CD4-positive, CD25-positive, alpha-beta regulatory T cell (primary cell): ENCODE data around the gene GUK1. TPM values are rescaled to one million over a fixed set of nuclear protein-coding genes. Genes with fewer than 3 reads are reported as not detected.

Experiments used
- ATAC-seq, 2 donors: fragments of 150-1000 bp; cut with Tn5 transposase; one replicate each; pipeline ENCODE4 v1.10.0; 2021; ENCODE audit warnings: low read depth in 2 of 2, moderate number of reproducible peaks in 2 of 2, moderate library complexity in 1 of 2
- DNase-seq, 3 donors: peaks; one replicate each; pipeline versions ENCODE4 v3.0.0 to v3.0.0-alpha.2; 2012 to 2022; ENCODE audit warnings: mixed read lengths in 1 of 3
- H3K27ac ChIP-seq: one replicate; pipeline ENCODE4 v1.7.0; 2013; ENCODE audit warnings: mild to moderate bottlenecking, low read length; ENCODE audit not compliant: insufficient read depth, poor library complexity, severe bottlenecking
- H3K27me3 ChIP-seq: one replicate; pipeline ENCODE4 v1.7.0; 2013; ENCODE audit warnings: low read length; ENCODE audit not compliant: control insufficient read depth, insufficient read depth
- H3K36me3 ChIP-seq: one replicate; pipeline ENCODE4 v1.7.0; 2013; ENCODE audit warnings: mild to moderate bottlenecking, low read length, moderate library complexity; ENCODE audit not compliant: control insufficient read depth, insufficient read depth
- H3K4me1 ChIP-seq: 2 replicates; pipeline ENCODE4 v1.7.0; 2013; ENCODE audit warnings: mild to moderate bottlenecking, low read length; ENCODE audit not compliant: insufficient read depth, control insufficient read depth, poor library complexity, severe bottlenecking
- H3K4me3 ChIP-seq: one replicate; pipeline ENCODE4 v1.7.0; 2013; ENCODE audit warnings: low read depth, mild to moderate bottlenecking, low read length, moderate library complexity
- H3K9me3 ChIP-seq, 2 experiments: 1 replicate in 1 of 2; 2 replicates in 1 of 2; pipeline ENCODE4 v1.7.0; 2013; ENCODE audit warnings: low read length in 2 of 2, mild to moderate bottlenecking in 1 of 2, moderate library complexity in 1 of 2; ENCODE audit not compliant: control insufficient read depth in 2 of 2
- H3K27ac Mint-ChIP-seq, 3 donors: one replicate each; pipeline ENCODE4 v1.8.0; 2020 to 2022; ENCODE audit warnings: mild to moderate bottlenecking in 3 of 3, mixed read lengths in 3 of 3, moderate library complexity in 2 of 3
- H3K27me3 Mint-ChIP-seq: one replicate; pipeline ENCODE4 v1.8.0; 2022; ENCODE audit warnings: mild to moderate bottlenecking, mixed read lengths
- H3K36me3 Mint-ChIP-seq: one replicate; pipeline ENCODE4 v1.8.0; 2020; ENCODE audit warnings: mixed read lengths
- H3K4me1 Mint-ChIP-seq, 4 donors: one replicate each; pipeline ENCODE4 v1.8.0; 2020 to 2022; ENCODE audit warnings: mixed read lengths in 4 of 4, mild to moderate bottlenecking in 1 of 4
- H3K4me3 Mint-ChIP-seq, 4 donors: one replicate each; pipeline ENCODE4 v1.8.0; 2020 to 2022; ENCODE audit warnings: mild to moderate bottlenecking in 4 of 4, mixed read lengths in 4 of 4, moderate library complexity in 3 of 4
- H3K9me3 Mint-ChIP-seq, 7 donors: one replicate each; pipeline ENCODE4 v1.8.0; 2020 to 2022; ENCODE audit warnings: mixed read lengths in 7 of 7, mild to moderate bottlenecking in 3 of 7, moderate library complexity in 2 of 7
- polyA plus RNA-seq, 4 donors: library from polyadenylated mRNA; unstranded; fragments of 300-500 nt; fragmentation: Illumina TruSeq; gene quantifications; one replicate each; pipeline ENCODE4 v1.2.3, GENCODE V29; 2021
- total RNA-seq: library from RNA; stranded (reverse); gene quantifications from one replicate; pipeline ENCODE4 v1.2.3, GENCODE V29; 2022

Gene GUK1
- total and polyA plus RNA-seq, 5 donors from 2014 or later = 270 to 413 (median 350) TPM

DNA sequence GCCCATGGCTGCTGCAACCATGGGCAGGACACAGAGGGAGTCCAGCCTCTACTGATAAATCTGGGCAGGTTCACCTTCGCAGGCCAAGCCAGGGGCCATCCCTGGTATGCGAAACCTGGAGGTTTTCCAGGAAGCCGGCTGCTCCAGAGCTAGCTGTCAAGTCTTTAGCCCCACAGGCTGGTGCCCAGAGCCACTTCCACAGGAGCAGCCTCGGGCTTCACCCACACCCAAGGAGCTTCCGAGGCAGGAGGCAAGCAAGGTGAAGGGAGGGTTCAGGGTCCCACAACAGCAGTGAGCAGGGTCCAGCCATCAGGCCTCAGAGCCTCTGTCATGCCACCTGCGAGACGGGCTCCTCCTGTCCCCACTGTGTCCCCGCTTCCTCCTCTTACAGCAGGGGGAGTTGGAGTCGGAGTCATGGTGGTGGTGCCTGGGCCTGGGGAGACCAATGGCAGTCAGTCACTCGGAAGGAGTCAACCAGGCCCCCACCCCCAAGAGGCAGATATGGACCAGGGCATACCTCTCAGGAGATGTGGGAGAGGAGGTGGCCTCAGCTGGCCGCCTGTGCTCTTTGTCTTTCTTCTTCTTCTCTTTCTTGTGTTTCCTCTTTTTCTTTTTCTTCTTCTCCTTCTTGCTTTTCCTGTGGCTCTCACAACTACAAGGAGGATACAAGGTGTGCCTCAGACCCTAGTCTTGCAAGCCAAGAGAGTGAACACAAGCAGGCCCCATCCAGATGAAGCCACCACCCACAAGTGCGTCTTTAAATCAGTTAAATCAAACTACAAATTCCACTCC is 39.1 kb upstream of the GUK1 start:
- H3K4me3 ChIP-seq = peak overlapping the region; percentile 26
- Mint-ChIP-seq H3K9me3 (no peaks in the 10 kb centered on the region), H3K36me3 (peaks cover 23% of the 10 kb centered on the region), H3K4me1 (peaks cover 0 to 49% (median 7%) of the 10 kb centered on the region in 4 donors), H3K4me3 (peak overlapping the region; percentile 80 to 96 (median 90)), H3K27me3 (no peaks in the 10 kb centered on the region), H3K27ac (peak overlapping the region; percentile 68 to 90 (median 89))
- no peak for ATAC-seq
- H3K9me3 ChIP-seq = no peaks in the 10 kb centered on the region
- no peak for DNase-seq
- peak overlapping the region; percentile 93 for H3K27ac ChIP-seq
- H3K36me3 ChIP-seq = peaks cover 34% of the 10 kb centered on the region
- peaks cover 28% of the 10 kb centered on the region for H3K4me1 ChIP-seq
- no peaks in the 10 kb centered on the region for H3K27me3 ChIP-seq

DNA sequence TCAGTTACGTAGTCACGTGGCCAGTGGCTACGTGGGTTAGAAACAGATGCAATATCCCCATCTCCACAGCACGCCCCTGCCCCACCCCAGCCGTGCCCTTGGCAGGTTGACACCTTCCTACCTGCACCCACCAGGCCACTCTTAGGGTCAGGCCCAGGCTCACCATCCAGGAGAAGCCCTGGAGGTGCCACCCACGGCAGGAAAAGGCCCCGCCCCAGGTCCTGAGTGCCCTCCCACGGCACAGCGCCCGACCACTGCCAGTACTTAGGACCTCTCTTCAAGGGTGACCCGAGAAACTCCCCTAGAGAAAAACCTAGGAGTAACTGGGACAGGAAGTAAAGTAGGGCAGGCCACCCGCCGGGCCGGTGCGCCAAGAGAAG is 38.5 kb upstream of the GUK1 start:
- Mint-ChIP-seq H3K4me1 (peaks cover 0 to 46% (median 7%) of the 10 kb centered on the region in 4 donors), H3K27me3 (no peaks in the 10 kb centered on the region), H3K36me3 (peaks cover 25% of the 10 kb centered on the region), H3K9me3 (no peaks in the 10 kb centered on the region), H3K4me3 (peak overlapping the region; percentile 80 to 96 (median 90)), H3K27ac (peak overlapping the region; percentile 68 to 90 (median 89))
- DNase-seq = no peak
- H3K27ac ChIP-seq = peak overlapping the region; percentile 93
- H3K9me3 ChIP-seq = no peaks in the 10 kb centered on the region
- peaks cover 40% of the 10 kb centered on the region for H3K36me3 ChIP-seq
- peak overlapping the region; percentile 26 for H3K4me3 ChIP-seq
- no peak for ATAC-seq
- no peaks in the 10 kb centered on the region for H3K27me3 ChIP-seq
- peaks cover 24% of the 10 kb centered on the region for H3K4me1 ChIP-seq

DNA sequence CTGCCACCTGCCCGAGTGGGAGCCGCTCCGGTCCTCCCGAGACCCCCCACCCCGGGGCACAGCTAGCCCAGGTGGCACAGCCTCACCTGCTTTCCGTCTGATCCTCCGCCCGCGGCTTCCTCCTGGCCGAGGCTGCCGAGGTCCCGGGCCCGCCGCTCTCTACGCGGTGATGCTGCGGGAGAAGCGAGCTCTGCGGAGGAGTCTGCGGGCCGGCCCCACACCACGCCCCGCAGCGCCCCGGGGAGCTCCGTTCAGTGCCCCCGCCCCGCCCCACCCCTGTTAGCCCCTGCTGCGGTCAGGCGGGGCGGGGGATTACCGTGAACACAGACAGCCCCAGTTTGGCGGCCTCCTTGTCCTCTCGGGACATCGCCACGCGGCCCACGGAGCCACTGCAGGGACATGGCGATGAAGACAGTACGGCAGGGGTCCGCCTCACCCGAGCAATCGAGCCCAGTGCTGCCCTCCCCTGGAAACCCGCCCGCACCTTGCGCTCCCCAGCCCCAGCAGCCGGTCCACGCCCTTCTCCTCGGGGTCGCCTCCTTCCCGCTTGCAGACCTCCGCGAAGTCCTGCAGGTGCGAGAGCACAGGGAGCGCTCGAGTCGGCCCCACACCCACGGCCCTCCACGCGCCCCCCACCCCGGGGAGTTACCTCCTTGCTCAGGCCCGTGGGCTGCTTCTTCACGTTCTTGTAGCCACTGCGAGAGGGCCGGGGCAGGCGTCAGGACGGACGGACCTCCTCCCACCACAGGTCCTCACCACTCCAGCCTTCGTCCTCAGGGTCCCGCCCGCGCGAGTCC is 37.9 kb upstream of the GUK1 start:
- H3K9me3 Mint-ChIP-seq = peaks cover 0 to 1% (median 0%) of the 10 kb centered on the region in 7 donors
- peaks cover 0 to 50% (median 7%) of the 10 kb centered on the region in 4 donors for H3K4me1 Mint-ChIP-seq
- H3K4me3 Mint-ChIP-seq = peak overlapping the region; percentile 80 to 96 (median 90)
- ATAC-seq (peak; percentile 42 to 51), DNase-seq (peak; percentile 64 to 67 (median 65))
- no peaks in the 10 kb centered on the region for H3K27me3 ChIP-seq
- no peak overlapping the region for H3K4me3 ChIP-seq
- H3K27me3 Mint-ChIP-seq = no peaks in the 10 kb centered on the region
- peak overlapping the region in 2 of 3 donors; percentile 75 to 89 for H3K27ac Mint-ChIP-seq
- H3K4me1 ChIP-seq = peaks cover 21% of the 10 kb centered on the region
- peak overlapping the region; percentile 93 for H3K27ac ChIP-seq
- peaks cover 28% of the 10 kb centered on the region for H3K36me3 Mint-ChIP-seq
- H3K9me3 ChIP-seq = no peaks in the 10 kb centered on the region
- peaks cover 39% of the 10 kb centered on the region for H3K36me3 ChIP-seq

DNA sequence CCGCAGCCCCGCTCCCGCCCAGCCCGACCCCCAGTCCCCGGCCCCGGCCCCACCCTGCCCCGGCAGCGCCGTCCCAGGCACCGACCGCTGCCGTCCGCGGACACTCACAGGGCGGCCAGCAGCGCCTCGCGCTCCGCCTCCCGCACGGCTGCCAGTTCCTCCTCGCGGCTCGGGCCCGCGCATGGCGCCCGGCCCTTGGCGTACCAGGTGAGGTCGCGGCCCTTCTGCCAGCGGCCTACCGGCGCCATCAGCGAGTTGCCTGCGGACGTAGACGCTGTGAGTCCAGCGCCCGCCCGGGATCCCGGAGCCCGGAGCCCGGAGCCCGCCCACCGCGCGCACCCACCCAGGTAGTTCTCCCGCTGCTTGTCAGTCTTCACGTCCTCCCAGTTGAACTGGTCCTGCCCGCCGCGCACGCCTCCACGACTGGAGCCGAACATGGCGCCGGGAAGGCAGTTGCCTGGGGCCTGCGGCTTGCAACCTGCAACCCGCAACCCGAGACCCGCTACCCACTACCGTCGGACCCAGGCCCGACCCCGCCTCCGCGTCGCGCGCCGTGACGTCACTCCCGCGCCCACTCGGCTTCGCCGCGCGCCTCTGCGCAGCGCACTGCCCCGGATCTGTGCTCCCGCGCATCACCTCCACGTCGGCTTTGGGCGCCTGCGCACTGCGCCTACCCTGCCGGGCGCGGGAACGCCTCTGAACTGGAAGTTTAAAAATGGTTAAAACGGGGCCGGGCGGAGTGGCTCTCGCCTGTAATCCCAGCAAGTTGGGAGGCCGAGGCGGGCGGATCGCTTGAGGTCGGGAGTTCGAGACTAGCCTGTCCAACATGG is 37.1 kb upstream of the GUK1 start, which contains the start of gene C1orf35:
Gene C1orf35 (minus strand): TSS at position 535 of the 830 bp plus-strand sequence. CDS start 98 bp downstream, at position 437.
- H3K27ac Mint-ChIP-seq = peak within 1 kb of the TSS; percentile 82 to 97 (median 95)
- peaks cover 0 to 51% (median 7%) of the 10 kb centered on the region in 4 donors for H3K4me1 Mint-ChIP-seq
- Histone ChIP-seq H3K9me3 (no peaks in the 10 kb centered on the region), H3K36me3 (peaks cover 33% of the 10 kb centered on the region), H3K27me3 (no peaks in the 10 kb centered on the region), H3K4me1 (peaks cover 22% of the 10 kb centered on the region), H3K27ac (peak within 1 kb of the TSS; percentile 93), H3K4me3 (peak within 1 kb of the TSS; percentile 42)
- peak within 1 kb of the TSS; percentile 93 to 97 (median 96) for H3K4me3 Mint-ChIP-seq
- ATAC-seq = peak; percentile 80 to 85
- no peaks in the 10 kb centered on the region for H3K27me3 Mint-ChIP-seq
- peaks cover 21% of the 10 kb centered on the region for H3K36me3 Mint-ChIP-seq
- H3K9me3 Mint-ChIP-seq = peaks cover 0 to 1% (median 0%) of the 10 kb centered on the region in 7 donors
- DNase-seq = peak; percentile 91 to 94 (median 94)

DNA sequence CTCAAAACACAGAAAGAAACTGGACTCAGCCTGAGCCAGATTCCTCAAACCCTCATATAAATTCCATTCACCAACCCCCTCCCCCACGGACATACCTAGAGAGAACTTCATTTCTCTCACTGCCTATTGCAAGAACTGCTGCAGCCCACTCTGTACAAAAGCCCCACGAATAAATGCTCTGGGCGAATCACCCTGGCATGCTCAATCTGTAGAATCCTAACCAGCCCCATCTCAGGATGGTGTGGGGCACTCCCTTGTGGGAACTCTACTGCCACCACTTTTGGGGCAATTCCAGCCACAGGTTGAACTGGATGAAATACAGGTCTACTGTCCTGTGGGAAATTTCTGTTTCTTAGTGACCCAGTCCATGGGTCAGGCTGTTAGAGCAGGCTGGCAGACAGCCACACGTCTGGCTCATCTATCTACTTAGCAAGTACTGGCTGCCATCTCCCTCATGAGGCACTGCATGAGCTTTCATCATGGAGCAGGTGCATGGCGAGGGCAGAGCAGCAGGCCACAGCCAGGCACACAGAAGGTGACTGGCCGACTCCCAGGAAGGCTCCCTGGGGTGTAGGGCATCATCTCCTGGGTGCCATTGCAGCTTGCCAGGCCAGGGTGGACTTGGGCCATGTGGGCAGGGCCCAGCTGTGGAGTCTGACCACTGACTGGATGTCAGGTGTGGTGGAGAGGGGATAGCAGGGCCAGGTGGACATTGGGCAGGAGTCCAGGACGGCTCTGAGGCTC is 35.4 kb upstream of the GUK1 start:
- ATAC-seq = no peak
- peaks cover 35% of the 10 kb centered on the region for H3K4me1 ChIP-seq
- H3K27ac Mint-ChIP-seq = peak overlapping the region in 2 of 3 donors; percentile 41 to 67

DNA sequence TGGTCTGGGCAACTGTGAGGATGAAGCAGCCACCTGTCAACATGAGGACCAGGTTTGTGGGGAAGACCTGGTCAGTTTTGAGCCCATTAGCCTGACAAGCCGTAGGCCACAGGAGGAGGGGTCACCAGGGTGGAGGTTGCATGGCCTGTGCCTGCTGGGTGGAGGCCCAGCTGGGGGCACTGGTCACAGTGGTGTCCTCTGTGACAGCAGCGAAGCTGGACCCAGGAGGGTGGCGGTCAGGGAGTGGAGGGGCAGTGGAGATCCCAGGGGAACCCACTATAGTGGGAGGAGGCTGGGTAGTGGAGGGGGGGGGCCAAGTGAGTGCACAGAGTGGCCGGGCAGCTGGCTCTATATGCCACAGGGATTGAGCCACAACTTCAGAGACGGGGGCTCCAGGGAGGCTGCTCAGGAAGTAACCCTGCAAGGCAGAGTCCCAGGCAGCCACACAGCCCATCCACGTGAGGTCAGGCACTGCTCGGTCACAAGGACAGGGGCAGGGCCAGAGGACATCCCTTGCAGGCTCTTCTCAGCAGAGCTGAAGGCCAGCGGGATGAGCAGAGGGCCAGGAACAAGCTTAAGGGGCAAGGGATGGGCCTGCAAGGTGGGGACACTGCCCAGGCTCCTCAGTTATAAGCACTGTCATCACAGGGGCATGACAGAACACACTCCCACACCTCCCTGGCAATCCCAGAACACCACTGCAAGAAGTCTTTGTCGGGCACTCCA is 34.6 kb upstream of the GUK1 start:
- Histone ChIP-seq H3K9me3 (no peaks in the 10 kb centered on the region), H3K4me1 (peaks cover 41% of the 10 kb centered on the region), H3K27ac (no peak overlapping the region), H3K36me3 (peaks cover 14% of the 10 kb centered on the region), H3K27me3 (no peaks in the 10 kb centered on the region), H3K4me3 (no peak overlapping the region)
- peak overlapping the region in 3 of 4 donors; percentile 74 to 94 (median 84) for H3K4me3 Mint-ChIP-seq
- no peak for DNase-seq
- no peaks in the 10 kb centered on the region for H3K27me3 Mint-ChIP-seq
- no peak for ATAC-seq
- peaks cover 0 to 1% (median 0%) of the 10 kb centered on the region in 7 donors for H3K9me3 Mint-ChIP-seq
- H3K36me3 Mint-ChIP-seq = peaks cover 11% of the 10 kb centered on the region
- peaks cover 0 to 63% (median 18%) of the 10 kb centered on the region in 4 donors for H3K4me1 Mint-ChIP-seq
- H3K27ac Mint-ChIP-seq = peak overlapping the region in 1 of 3 donors; percentile 41

More for the DNA sequence above, 35.4 kb upstream of the GUK1 start:
- no peaks in the 10 kb centered on the region for H3K9me3 ChIP-seq
- Mint-ChIP-seq H3K4me1 (peaks cover 0 to 57% (median 16%) of the 10 kb centered on the region in 4 donors), H3K36me3 (peaks cover 11% of the 10 kb centered on the region), H3K9me3 (peaks cover 0 to 1% (median 0%) of the 10 kb centered on the region in 7 donors), H3K4me3 (peak overlapping the region; percentile 61 to 94 (median 88)), H3K27me3 (no peaks in the 10 kb centered on the region)
- no peaks in the 10 kb centered on the region for H3K27me3 ChIP-seq
- no peak overlapping the region for H3K4me3 ChIP-seq
- no peak for DNase-seq
- peaks cover 18% of the 10 kb centered on the region for H3K36me3 ChIP-seq
- no peak overlapping the region for H3K27ac ChIP-seq
